MM.1S (cell line): Measurements from ENCODE around the gene RIPOR3.

Source experiments
- DNase-seq: peaks from one replicate; pipeline ENCODE4 v3.0.0-alpha.2; 2015
- H2AFZ ChIP-seq: fragments of 300-600 bp; sonication (generic); 2 replicates; pipeline ENCODE4 v1.6.0; 2016; ENCODE audit warnings: antibody characterized with exemption, low read length
- H3F3A ChIP-seq: fragments of 300-600 bp; sonication (generic); 2 replicates; pipeline ENCODE4 v1.6.1; 2016; ENCODE audit warnings: mild to moderate bottlenecking, antibody characterized with exemption, low read length, moderate library complexity, mixed read lengths; ENCODE audit not compliant: insufficient read depth
- H3K27ac ChIP-seq: fragments of 300-600 bp; sonication (generic); 2 replicates; pipeline ENCODE4 v1.5.1; 2016; ENCODE audit warnings: mild to moderate bottlenecking, low read length
- H3K27me3 ChIP-seq: fragments of 300-600 bp; sonication (generic); replicated peaks from 2 replicates; pipeline ENCODE4 v1.6.0; 2016; ENCODE audit warnings: low read length; ENCODE audit not compliant: insufficient read depth
- H3K36me3 ChIP-seq: fragments of 300-600 bp; sonication (generic); replicated peaks from 2 replicates; pipeline ENCODE4 v1.6.1; 2016; ENCODE audit warnings: mild to moderate bottlenecking, low read length, mixed read lengths; ENCODE audit not compliant: insufficient read depth
- H3K4me1 ChIP-seq: fragments of 300-600 bp; sonication (generic); 2 replicates; pipeline ENCODE4 v1.6.1; 2016; ENCODE audit warnings: low read length, mixed read lengths
- H3K4me2 ChIP-seq: fragments of 300-600 bp; sonication (generic); 2 replicates; pipeline ENCODE4 v1.6.0; 2016; ENCODE audit warnings: low read depth, low read length
- H3K4me3 ChIP-seq: fragments of 300-600 bp; sonication (generic); 2 replicates; pipeline ENCODE4 v1.5.1; 2016; ENCODE audit warnings: low read length, mixed read lengths
- H3K79me2 ChIP-seq: fragments of 300-600 bp; sonication (generic); 2 replicates; pipeline ENCODE4 v1.6.1; 2016; ENCODE audit warnings: mixed run types, low read length, mixed read lengths
- H3K9ac ChIP-seq: fragments of 300-600 bp; sonication (generic); 2 replicates; pipeline ENCODE4 v1.6.1; 2016; ENCODE audit warnings: low read length, mixed read lengths
- H3K9me2 ChIP-seq: fragments of 300-600 bp; sonication (generic); replicated peaks from 2 replicates; pipeline ENCODE4 v1.6.1; 2016; ENCODE audit warnings: mild to moderate bottlenecking, low read length, mixed read lengths; ENCODE audit not compliant: insufficient read depth
- H3K9me3 ChIP-seq: fragments of 300-600 bp; sonication (generic); replicated peaks from 2 replicates; pipeline ENCODE4 v1.6.1; 2016; ENCODE audit warnings: mild to moderate bottlenecking, low read length, mixed read lengths; ENCODE audit not compliant: insufficient read depth
- H4K20me1 ChIP-seq: fragments of 300-600 bp; sonication (generic); 2 replicates; pipeline ENCODE4 v1.6.1; 2016; ENCODE audit warnings: mild to moderate bottlenecking, low read length, moderate library complexity, mixed read lengths; ENCODE audit not compliant: insufficient read depth
- CTCF ChIP-seq: fragments of 300-600 bp; sonication (generic); IDR thresholded peaks from 2 replicates; pipeline ENCODE4 v1.5.1; 2016; ENCODE audit warnings: antibody characterized with exemption, low read length, mixed read lengths
- EZH2 ChIP-seq: fragments of 300-600 bp; sonication (generic); optimal IDR thresholded peaks from 2 replicates; pipeline ENCODE3; 2017; ENCODE audit warnings: low read depth, mild to moderate bottlenecking, antibody characterized with exemption, low read length, mixed read lengths
- EZH2phosphoT487 ChIP-seq: fragments of 300-600 bp; sonication (generic); IDR thresholded peaks from 2 replicates; pipeline ENCODE4 v1.6.1; 2018; ENCODE audit warnings: antibody characterized with exemption, low read length

RIPOR3 gene

GRCh38 chr20:50561379-50562078 lies 129.8 kb downstream of the RIPOR3 start:
- Histone ChIP-seq H3K4me2 (no peak overlapping the region), H2AFZ (no peak overlapping the region), H3K9me2 (no peaks in the 10 kb centered on the region), H3F3A (no peaks in the 10 kb centered on the region), H3K4me1 (no peaks in the 10 kb centered on the region), H3K4me3 (no peak overlapping the region), H3K9ac (no peak overlapping the region), H3K36me3 (no peaks in the 10 kb centered on the region), H3K27me3 (no peaks in the 10 kb centered on the region), H3K9me3 (no peaks in the 10 kb centered on the region), H3K27ac (no peak overlapping the region), H4K20me1 (no peaks in the 10 kb centered on the region; the same call in 1 of the 2 replicates), H3K79me2 (peaks cover 22% of the 10 kb centered on the region)
- no peak for DNase-seq
- TF ChIP-seq EZH2 = no peak
- TF ChIP-seq CTCF = no peak
- no peak for TF ChIP-seq EZH2phosphoT487

DNA sequence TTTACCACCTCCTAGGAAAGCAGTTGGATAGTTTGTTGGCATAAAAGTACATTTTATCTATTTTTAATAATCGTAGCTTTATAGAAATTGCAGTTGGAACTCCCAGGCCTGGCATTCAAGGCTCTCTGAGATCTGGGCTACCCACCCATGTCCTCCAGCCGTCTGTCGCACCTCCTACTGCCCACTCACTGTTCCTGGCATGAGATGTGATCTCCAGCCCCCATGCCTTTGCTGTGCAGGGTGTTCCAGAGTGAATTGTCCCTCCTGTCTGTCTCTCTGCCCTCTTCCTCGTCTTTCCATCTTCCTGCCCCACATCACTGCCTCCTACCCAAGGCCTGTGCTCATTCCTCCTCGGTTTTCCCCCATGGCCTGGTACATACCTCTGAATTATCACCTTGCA lies 130.5 kb downstream of the RIPOR3 start:
- Histone ChIP-seq H3K4me2 (no peak overlapping the region), H3K27me3 (no peaks in the 10 kb centered on the region), H3K9ac (no peak overlapping the region), H3K36me3 (no peaks in the 10 kb centered on the region), H3F3A (no peaks in the 10 kb centered on the region), H3K27ac (no peak overlapping the region), H3K9me2 (no peaks in the 10 kb centered on the region), H3K4me1 (no peaks in the 10 kb centered on the region), H4K20me1 (no peaks in the 10 kb centered on the region; the same call in 1 of the 2 replicates), H3K79me2 (peaks cover 22% of the 10 kb centered on the region), H2AFZ (no peak overlapping the region), H3K9me3 (no peaks in the 10 kb centered on the region), H3K4me3 (no peak overlapping the region)
- TF ChIP-seq CTCF = no peak
- no peak for TF ChIP-seq EZH2
- TF ChIP-seq EZH2phosphoT487 = no peak
- DNase-seq = no peak

DNA sequence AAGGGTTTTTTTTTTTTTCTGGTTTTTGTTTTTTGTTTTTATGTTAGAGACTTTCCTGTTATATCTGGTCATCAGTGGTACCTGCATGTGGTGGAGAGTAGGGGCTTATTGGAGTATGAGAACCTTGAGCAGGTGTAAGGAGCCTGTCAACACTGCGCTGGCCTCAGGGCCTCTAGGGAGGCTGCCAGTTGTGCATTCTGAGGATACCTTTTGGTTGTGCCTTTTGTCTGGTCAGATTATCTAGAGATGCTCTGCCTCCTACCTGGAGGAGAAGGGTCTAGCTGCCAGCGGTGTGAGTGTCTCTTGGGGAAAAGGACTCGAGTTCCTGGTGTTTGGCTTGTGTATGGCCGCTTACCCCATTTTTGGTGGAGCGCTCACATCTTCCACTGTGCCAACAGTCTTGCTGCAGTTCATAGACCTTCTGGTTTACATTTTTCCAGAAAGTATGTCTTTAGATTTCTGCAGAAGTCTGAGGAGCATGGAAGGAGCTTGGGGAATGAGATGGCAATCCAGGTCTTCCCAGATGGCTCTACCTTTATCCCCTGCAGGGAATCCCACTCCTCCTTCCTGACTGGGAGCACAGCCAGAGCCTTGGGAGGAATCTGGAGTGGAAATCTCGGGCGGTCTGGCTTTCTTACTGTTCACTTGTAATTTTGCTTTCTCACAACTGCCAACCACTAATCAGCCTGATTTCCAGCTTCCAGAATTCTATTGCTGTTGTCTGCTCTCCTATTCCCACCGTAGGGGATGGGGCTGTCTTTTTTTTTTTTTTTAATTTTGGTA lies 131.3 kb downstream of the RIPOR3 start:
- Histone ChIP-seq H3K79me2 (peaks cover 22% of the 10 kb centered on the region), H3K36me3 (no peaks in the 10 kb centered on the region), H3K4me2 (no peak overlapping the region)

More for the DNA sequence above, 131.3 kb downstream of the RIPOR3 start:
- TF ChIP-seq EZH2phosphoT487 (no peak), CTCF (no peak)
- Histone ChIP-seq H3K9me2 (no peaks in the 10 kb centered on the region), H3K4me1 (no peaks in the 10 kb centered on the region), H3K9me3 (no peaks in the 10 kb centered on the region), H4K20me1 (no peaks in the 10 kb centered on the region; the same call in 1 of the 2 replicates), H3K27me3 (no peaks in the 10 kb centered on the region), H3K9ac (no peak overlapping the region), H3F3A (no peaks in the 10 kb centered on the region), H3K27ac (no peak overlapping the region), H2AFZ (no peak overlapping the region), H3K4me3 (no peak overlapping the region)
- DNase-seq = no peak
